ENCODE results near the gene BTBD7. TPM values are rescaled to one million over a fixed set of nuclear protein-coding genes. Genes with fewer than 3 reads are reported as not detected.

Gene BTBD7
- total and polyA plus RNA-seq, 2 experiments from 2014 or later: 24.4 to 32.8 TPM

DNA sequence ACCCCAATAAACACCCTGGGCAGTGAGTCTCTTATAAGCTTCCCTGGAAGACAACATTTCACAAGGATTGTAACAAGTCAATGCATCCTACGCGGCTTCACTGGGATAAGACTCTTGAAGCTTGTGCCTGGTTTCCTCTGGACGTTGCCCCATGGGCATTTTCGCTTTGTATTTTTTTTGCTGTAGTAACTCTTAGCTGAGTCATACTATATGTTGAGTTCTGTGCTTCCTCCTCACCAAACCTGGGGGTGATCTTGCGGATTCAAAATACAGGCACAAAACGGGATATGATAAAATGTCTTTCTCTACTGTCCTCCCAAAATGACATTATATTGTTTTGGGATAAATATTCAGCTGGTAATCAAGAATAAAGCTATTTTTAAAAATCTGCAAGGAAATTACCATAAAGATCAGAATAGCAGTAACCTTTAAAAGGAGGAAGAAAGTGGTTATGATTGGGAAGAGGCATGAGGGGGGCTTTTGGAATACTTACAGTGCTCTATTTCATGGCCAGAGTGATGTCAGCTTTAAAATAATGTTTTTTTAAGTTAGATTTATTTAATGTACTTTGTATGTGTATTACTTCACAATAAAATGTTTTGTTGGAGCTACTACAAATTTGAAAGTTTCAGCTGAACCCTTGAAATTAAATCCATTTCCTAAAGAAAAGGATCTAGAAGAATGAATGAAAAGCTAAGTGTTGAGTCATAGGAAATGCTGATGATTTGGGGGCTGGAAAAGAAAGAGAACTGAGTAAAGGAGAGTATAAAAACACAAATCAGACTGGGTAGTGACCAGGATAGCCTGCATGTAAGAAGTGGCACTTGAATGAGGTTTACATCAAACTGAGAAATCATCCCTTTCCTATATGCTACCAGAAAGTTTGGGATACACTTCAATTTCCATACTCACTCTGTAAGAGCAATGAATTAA lies 14.7 kb downstream of the BTBD7 start (continued):
- TF ChIP-seq, protein P1, sequence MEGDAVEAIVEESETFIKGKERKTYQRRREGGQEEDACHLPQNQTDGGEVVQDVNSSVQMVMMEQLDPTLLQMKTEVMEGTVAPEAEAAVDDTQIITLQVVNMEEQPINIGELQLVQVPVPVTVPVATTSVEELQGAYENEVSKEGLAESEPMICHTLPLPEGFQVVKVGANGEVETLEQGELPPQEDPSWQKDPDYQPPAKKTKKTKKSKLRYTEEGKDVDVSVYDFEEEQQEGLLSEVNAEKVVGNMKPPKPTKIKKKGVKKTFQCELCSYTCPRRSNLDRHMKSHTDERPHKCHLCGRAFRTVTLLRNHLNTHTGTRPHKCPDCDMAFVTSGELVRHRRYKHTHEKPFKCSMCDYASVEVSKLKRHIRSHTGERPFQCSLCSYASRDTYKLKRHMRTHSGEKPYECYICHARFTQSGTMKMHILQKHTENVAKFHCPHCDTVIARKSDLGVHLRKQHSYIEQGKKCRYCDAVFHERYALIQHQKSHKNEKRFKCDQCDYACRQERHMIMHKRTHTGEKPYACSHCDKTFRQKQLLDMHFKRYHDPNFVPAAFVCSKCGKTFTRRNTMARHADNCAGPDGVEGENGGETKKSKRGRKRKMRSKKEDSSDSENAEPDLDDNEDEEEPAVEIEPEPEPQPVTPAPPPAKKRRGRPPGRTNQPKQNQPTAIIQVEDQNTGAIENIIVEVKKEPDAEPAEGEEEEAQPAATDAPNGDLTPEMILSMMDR (conservative IDR thresholded peaks at IDR 0.05; ENCODE audit: low read depth in 2 of 2): no peak
- no peak for TF ChIP-seq NANOG (IDR thresholded peaks at IDR 0.05; ENCODE audit: borderline replicate concordance)
- no peak for TF ChIP-seq EZH2phosphoT487 (IDR thresholded peaks at IDR 0.05; ENCODE audit: unreplicated experiment)
- no peak for TF ChIP-seq JUNB (IDR thresholded peaks at IDR 0.05; ENCODE audit: unreplicated experiment)
- TF ChIP-seq, protein P2, sequence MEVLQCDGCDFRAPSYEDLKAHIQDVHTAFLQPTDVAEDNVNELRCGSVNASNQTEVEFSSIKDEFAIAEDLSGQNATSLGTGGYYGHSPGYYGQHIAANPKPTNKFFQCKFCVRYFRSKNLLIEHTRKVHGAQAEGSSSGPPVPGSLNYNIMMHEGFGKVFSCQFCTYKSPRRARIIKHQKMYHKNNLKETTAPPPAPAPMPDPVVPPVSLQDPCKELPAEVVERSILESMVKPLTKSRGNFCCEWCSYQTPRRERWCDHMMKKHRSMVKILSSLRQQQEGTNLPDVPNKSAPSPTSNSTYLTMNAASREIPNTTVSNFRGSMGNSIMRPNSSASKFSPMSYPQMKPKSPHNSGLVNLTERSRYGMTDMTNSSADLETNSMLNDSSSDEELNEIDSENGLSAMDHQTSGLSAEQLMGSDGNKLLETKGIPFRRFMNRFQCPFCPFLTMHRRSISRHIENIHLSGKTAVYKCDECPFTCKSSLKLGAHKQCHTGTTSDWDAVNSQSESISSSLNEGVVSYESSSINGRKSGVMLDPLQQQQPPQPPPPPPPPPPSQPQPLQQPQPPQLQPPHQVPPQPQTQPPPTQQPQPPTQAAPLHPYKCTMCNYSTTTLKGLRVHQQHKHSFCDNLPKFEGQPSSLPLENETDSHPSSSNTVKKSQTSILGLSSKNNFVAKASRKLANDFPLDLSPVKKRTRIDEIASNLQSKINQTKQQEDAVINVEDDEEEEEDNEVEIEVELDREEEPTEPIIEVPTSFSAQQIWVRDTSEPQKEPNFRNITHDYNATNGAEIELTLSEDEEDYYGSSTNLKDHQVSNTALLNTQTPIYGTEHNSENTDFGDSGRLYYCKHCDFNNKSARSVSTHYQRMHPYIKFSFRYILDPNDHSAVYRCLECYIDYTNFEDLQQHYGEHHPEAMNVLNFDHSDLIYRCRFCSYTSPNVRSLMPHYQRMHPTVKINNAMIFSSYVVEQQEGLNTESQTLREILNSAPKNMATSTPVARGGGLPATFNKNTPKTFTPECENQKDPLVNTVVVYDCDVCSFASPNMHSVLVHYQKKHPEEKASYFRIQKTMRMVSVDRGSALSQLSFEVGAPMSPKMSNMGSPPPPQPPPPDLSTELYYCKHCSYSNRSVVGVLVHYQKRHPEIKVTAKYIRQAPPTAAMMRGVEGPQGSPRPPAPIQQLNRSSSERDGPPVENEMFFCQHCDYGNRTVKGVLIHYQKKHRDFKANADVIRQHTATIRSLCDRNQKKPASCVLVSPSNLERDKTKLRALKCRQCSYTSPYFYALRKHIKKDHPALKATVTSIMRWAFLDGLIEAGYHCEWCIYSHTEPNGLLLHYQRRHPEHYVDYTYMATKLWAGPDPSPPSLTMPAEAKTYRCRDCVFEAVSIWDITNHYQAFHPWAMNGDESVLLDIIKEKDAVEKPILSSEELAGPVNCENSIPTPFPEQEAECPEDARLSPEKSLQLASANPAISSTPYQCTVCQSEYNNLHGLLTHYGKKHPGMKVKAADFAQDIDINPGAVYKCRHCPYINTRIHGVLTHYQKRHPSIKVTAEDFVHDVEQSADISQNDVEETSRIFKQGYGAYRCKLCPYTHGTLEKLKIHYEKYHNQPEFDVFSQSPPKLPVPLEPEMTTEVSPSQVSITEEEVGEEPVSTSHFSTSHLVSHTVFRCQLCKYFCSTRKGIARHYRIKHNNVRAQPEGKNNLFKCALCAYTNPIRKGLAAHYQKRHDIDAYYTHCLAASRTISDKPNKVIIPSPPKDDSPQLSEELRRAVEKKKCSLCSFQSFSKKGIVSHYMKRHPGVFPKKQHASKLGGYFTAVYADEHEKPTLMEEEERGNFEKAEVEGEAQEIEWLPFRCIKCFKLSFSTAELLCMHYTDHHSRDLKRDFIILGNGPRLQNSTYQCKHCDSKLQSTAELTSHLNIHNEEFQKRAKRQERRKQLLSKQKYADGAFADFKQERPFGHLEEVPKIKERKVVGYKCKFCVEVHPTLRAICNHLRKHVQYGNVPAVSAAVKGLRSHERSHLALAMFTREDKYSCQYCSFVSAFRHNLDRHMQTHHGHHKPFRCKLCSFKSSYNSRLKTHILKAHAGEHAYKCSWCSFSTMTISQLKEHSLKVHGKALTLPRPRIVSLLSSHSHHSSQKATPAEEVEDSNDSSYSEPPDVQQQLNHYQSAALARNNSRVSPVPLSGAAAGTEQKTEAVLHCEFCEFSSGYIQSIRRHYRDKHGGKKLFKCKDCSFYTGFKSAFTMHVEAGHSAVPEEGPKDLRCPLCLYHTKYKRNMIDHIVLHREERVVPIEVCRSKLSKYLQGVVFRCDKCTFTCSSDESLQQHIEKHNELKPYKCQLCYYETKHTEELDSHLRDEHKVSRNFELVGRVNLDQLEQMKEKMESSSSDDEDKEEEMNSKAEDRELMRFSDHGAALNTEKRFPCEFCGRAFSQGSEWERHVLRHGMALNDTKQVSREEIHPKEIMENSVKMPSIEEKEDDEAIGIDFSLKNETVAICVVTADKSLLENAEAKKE (CRISPR knock-in tag; IDR thresholded peaks at IDR 0.05): no peak

All from GM23338 (cell line).